22Rv1 (cell line): Measurements from ENCODE around the gene SF3B6.

Source experiments
- ZFX ChIP-seq: fragments of 450-650 bp; IDR thresholded peaks from 2 replicates; pipeline ENCODE4 v1.6.1; 2017; ENCODE audit warnings: antibody characterized with exemption, borderline replicate concordance
- TF ChIP-seq, protein P1 (sequence below): fragments of 450-650 bp; IDR thresholded peaks from 2 replicates; pipeline ENCODE4 v1.5.1; 2017; ENCODE audit warnings: mild to moderate bottlenecking

DNA sequence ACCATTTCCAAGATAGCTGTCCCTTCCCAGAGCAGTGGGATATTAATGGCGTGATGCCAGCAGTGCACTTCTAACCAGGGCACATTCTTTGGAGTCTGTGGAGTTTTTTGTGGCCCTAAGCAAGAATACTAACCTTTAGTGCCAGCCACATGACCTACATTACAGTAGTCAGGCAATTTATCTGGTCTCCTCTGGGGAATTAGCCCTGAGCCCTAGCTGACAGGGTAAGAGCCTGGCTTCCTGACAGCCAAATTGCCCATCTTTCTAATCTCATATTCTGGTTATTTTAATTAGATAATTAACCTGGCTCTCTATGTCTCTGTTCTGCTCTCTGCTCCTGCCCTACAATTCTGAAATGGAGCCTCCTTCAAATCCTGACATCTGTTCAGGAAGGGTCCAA, 41.8 kb upstream of the SF3B6 start:
- TF ChIP-seq, protein P1, sequence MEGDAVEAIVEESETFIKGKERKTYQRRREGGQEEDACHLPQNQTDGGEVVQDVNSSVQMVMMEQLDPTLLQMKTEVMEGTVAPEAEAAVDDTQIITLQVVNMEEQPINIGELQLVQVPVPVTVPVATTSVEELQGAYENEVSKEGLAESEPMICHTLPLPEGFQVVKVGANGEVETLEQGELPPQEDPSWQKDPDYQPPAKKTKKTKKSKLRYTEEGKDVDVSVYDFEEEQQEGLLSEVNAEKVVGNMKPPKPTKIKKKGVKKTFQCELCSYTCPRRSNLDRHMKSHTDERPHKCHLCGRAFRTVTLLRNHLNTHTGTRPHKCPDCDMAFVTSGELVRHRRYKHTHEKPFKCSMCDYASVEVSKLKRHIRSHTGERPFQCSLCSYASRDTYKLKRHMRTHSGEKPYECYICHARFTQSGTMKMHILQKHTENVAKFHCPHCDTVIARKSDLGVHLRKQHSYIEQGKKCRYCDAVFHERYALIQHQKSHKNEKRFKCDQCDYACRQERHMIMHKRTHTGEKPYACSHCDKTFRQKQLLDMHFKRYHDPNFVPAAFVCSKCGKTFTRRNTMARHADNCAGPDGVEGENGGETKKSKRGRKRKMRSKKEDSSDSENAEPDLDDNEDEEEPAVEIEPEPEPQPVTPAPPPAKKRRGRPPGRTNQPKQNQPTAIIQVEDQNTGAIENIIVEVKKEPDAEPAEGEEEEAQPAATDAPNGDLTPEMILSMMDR = no peak
- no peak for TF ChIP-seq ZFX
